ENCODE measurements around the gene PRKN.

GRCh38 chr6:161407581-161407980, 1320.0 kb downstream of the PRKN start:
- TF ChIP-seq POLR2A (IDR thresholded peaks at IDR 0.05; ENCODE audit: low read length), result no peak
- TF ChIP-seq GATA1 (IDR thresholded peaks at IDR 0.05; ENCODE audit: low read depth, low read length), result no peak
